Body of pancreas (tissue), 4 donors: Measurements from ENCODE around the gene APH1B.

Experiments
- POLR2A ChIP-seq, 3 donors: fragments of 450-650 bp; IDR thresholded peaks; one replicate each; pipeline ENCODE4 v1.6.1; 2016; ENCODE audit warnings: antibody characterized with exemption in 3 of 3, mild to moderate bottlenecking in 2 of 3
- TF ChIP-seq, protein P1 (sequence below), 7 experiments: fragments of 450-650 bp in 4 of 7; fragments of 200-600 bp in 3 of 7; sonication (generic) in 3 of 7; IDR thresholded peaks; one replicate each; pipeline ENCODE4 v1.5.1; 2016 to 2019; ENCODE audit warnings: antibody characterized with exemption in 7 of 7

DNA sequence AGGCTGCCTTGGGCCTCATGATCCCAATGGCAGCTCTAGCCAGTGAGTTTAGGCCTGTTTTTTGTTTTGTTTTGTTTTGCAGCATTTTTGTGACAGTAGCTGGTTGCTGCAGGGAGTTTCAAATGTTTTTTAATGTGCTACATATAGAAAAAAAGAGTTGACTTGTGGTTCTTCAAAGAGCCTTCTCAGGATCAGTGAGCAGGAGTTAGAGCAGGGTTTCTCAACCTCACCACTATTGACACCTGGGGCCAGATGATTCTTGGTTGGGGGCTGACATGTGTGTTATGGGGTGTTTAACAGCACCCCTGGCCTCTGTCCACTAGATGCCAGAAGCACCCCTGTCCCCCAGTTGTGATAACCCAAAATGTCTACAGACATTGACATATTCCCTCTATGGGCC is 17.9 kb downstream of the APH1B start:
- TF ChIP-seq POLR2A (IDR thresholded peaks at IDR 0.05): no peak
- TF ChIP-seq, protein P1, sequence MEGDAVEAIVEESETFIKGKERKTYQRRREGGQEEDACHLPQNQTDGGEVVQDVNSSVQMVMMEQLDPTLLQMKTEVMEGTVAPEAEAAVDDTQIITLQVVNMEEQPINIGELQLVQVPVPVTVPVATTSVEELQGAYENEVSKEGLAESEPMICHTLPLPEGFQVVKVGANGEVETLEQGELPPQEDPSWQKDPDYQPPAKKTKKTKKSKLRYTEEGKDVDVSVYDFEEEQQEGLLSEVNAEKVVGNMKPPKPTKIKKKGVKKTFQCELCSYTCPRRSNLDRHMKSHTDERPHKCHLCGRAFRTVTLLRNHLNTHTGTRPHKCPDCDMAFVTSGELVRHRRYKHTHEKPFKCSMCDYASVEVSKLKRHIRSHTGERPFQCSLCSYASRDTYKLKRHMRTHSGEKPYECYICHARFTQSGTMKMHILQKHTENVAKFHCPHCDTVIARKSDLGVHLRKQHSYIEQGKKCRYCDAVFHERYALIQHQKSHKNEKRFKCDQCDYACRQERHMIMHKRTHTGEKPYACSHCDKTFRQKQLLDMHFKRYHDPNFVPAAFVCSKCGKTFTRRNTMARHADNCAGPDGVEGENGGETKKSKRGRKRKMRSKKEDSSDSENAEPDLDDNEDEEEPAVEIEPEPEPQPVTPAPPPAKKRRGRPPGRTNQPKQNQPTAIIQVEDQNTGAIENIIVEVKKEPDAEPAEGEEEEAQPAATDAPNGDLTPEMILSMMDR (IDR thresholded peaks at IDR 0.05): no peak
